KG1 (cell line): ENCODE measurements around the gene TADA2A.

Experiments
- DNase-seq: peaks from one replicate; lab custom pipeline; 2025; lab: John Stamatoyannopoulos, UW

TADA2A gene, protein sequence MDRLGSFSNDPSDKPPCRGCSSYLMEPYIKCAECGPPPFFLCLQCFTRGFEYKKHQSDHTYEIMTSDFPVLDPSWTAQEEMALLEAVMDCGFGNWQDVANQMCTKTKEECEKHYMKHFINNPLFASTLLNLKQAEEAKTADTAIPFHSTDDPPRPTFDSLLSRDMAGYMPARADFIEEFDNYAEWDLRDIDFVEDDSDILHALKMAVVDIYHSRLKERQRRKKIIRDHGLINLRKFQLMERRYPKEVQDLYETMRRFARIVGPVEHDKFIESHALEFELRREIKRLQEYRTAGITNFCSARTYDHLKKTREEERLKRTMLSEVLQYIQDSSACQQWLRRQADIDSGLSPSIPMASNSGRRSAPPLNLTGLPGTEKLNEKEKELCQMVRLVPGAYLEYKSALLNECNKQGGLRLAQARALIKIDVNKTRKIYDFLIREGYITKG

DNA sequence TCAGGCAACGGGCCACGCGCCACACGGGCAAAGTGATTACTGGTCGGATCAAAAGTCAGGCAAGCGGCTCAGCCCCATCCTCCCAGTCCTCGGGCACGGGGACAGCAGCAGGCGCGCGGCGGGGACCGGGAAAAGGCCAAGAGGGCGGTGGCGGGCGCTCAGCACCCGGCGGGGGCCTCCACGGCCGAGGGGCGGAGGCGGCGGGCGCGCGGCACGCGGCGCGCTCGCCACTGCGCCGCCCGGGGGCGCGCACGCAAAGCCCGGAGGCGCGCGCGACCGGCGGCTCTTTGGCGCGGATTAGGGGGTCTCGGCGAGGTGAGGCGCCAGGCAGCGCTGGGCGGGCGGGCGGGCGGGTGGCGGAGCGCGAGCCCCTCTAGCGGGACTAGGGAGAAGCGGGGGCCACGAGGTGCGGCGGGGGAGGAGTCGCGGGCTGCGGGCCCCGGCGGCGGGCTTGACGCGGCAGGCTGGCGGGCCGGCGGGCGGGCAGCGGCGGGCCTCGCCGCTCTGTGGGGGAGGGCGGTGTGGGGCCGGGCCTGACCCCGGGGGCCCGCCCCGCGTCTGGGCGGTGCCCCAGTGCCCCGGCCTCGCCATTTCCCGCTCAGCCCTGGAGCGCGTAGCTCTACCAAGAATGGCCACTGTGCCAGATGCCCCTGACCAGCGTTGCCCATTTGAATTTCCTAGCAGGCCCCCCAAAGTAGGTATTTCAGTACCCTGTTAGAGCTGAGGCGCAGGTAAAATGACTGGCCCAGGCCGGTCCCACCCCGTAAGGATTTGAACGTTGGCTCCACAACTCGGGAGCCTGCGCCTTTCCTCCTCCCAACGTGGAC is at the start of gene TADA2A, which contains the start of gene ACACA:
TADA2A (plus strand) TSS at position 252 of the 827 bp plus-strand sequence. CDS start 4,480 bp downstream, outside the sequence.
ACACA (minus strand) TSS at position 202 of the 827 bp plus-strand sequence. CDS start 537 bp downstream, outside the sequence.
- DNase-seq = peak; percentile 64

DNA sequence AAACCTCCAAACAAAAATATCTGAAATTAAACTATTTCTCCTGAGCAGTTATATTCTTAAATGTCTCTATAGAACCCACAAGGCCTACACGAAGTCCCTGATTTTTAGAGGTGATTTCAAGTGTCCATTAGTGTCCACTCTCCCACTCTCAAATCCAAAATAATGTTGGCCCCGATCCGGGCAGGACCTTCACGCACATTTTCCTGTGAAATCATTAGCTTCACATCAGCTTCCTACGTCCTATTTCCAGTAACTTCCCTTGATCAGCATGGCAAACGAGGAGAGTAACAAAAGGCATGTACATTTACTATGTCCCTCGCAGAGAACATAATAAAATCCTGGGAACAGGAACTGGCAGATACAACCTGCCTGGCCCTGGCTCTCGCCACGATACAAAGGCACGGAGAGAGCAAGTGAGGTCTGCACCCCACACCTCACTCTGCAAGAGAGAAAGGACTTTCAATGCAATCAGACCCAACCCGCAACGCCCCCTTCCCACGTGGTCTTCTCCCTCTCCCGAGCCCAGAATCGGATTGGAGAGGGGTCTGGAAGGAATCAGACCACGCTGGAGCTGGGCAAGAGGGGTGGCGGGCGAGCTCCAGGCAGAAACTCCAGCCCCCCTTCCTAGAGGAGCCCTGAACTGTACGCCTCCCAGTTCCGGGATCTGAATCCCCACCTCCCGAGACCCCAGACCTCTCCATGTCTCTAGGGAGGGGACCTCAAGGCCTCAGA is 48.4 kb upstream of the TADA2A start:
- DNase-seq = peak; percentile 36

DNA sequence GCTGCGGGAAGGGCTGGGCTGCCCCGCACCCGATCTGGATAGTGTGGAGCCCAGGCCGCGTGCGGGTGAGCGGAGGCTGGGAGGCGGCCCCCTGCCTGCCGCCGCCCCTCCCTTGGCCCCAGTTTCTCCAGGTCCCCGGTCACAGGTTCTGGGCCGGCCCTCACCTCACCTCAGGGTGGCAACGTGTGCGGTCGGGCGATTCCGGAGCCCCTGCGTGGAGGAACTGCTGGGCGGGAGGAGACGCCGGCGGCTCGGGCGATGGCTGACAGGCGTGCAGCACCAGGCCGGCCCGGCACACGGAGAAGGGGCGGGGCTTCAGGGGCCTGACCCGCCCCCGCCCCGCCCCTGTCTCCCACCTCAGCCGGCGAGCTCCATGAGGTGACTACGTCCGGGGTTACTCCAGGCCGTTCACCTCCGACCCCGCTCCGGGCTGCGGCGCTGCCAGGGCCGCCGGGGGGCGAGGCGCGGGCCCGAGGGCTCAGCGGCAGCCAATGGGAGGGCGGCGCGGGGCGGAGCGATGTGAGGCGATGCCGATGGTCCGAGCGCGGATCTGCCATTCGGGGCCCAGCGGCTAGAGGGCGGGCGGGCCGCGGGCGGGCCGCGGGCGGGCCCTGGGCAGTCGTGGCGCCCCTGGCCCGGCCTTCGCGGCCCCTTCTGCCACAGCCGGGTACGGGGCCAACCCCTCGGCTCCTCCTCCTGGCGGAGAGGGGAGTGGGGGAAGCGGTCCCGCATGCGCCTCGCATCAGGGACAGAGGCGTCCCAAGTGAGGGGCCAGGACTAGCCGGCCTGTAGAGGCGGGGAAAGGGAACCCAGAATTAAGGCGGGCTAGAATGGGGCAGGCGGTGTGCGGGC is 47.6 kb upstream of the TADA2A start:
- DNase-seq = peak; percentile 86

DNA sequence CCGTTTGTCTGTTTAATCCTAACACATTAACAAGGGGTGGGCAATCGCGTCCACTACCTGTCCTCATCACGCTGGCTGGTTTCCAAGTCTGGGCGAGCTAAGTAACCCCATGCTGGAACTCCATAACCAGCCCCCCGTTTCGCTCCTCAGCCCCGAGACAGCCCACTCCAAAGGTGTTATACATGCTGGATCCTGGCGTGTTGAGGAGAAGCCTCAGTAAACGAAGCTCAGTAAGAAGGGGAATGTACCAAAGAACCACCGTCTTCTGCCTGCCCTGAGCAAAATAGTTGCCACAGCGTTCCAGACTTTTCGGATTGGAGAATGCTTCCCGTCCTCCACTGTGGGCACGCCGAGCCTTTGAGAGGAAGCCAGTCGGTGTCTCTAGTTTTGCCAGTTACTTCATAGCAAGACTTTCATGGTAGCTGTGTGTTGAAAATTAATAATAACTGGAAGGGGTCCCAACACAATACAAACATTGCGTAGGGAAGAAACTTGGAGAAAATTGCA is 47.0 kb upstream of the TADA2A start:
- no peak for DNase-seq

DNA sequence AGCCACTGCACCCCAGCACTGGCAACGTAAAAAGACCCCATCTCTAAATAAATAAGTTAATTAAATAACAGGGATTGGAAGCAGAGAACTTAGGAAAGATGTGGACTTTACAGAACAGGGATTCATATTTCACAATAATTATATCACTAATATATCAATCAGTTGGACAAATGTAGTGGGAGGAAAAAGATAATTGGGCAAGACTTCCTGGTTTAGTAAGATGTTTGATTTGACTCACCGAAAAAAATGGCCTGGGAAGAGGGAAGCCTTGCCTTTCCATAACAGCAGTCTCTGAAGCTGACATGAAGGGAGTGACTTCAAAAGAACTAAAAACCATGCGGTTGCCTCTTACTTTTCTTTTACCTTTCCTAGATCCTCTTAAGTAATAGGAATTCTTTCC is 46.1 kb upstream of the TADA2A start:
- no peak for DNase-seq

DNA sequence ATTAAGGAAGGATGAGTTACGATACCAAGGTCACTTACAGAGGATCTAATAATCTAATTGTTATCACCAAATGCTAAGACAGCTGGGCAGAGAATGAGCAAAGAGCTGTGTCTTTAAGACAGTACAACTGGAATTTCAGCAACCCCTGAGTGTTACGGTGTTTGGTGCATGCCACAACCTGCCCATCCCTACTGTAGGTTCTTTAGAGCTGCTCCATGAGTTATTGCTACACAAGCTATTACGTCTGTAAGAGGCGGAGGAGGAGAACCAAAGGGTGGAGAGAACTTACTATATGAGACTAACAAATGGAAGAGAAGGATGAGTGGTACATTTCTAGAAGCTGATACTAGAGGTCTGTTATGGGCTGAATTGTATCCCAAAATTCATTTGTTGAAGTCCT is 45.1 kb upstream of the TADA2A start:
- no peak for DNase-seq

DNA sequence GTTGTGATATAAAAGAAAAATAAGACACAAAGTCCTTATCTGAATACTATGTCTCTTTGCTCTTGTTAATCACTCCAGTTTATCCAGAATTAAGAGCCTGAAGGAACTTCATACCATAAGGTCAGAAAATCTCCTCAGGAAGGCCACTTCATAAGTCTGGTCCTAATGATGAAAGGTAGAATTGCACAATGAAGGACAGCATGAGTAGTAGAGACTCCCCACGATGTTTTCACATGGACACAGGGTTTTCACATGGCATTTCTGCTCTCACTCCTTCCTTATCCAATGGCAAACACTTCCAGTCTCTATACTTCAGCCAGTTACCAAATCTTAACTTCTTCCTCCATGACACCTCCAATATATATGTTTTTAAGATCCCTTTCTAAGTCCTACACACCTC is 41.1 kb upstream of the TADA2A start:
- no peak for DNase-seq

DNA sequence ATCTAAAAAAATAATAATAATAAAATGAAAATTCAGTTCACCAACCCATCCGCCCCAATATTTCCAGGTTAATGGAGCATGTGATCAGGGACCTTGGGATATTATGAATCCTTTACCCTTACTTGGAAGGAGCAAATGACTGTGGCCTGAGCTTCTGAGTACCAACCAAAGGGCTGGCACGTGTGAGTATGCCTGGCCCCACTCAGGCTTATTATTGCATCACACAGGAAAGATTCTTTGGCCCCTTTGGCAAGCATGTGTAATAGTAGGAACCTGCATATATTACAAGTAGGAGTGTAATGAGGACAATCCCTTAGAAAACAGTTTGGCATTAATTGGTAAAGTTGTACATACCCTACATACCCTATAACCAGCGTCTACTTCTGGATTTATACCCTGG is 38.1 kb upstream of the TADA2A start:
- DNase-seq = no peak

DNA sequence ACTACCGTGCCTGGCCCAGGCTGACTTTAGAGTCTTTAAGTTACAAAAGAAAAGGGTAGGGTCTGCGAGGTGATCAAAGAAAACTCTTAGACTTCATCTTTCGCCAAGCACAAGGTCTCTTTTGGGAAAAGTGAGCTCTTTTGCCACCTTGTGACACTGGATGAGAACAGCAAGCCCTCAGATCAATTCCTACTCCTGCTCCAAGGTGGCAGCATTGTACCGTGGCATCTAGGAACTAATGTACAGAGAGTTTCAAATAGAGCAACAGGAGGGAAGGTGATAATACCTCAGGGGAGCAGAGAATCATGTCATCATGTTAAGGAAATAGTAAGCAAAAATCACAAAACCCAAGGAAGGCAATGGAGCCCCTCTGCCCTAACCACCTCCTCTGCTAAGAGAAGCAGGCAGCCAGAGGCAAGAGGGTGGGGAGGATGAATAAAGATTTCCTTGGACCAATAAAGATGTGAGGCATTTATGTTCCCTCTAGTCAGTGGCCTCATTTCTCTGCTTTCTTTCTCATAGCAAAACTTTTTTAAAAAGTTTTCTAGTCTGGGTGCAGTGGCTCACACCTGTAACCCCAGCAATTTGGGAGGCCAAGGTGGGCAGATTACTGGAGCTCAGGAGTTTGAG is 33.0 kb upstream of the TADA2A start:
- peak; percentile 24 for DNase-seq

DNA sequence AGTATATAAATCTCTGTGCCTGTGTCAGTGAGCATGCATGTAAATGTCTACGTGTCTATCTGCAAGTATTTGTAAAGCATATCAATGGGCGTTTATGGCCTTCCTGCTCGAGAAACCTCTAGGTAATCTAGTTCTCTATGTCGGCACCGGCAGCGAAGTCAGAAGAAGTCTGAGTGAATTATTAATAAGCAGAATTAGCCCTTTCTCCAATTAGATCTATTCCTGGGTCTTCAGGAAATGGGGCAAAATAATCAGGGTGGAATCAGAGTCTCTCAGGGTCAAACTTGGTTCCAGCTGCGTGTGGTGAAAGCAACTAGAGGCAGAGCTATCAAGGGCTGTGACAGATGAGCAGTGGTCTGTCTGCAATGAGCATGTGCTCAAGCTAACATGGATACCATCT is 31.0 kb upstream of the TADA2A start, which contains the start of gene C17orf78:
C17orf78 (plus strand) TSS at position 280 of the 400 bp plus-strand sequence; CDS start at position 388, 108 bp downstream.
- DNase-seq = no peak

DNA sequence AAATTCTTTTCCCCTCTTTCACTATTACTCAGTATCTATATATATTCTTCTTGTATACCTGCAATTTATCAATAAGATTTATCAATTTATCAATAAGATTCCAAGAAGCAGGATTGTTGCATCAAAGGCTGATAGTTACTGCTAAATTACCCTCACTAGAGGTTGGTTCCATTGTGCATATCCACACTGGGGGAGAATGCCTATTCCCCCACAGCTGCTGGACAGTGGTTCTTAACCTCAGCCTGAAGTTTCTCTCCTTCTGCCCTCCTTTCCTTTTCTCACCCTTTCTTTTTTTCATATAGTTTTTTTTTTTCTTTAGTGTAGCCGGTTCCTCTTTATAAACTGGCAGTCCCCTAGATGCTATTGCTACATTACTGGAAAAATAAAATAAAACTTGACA is 24.6 kb upstream of the TADA2A start:
- DNase-seq = no peak

DNA sequence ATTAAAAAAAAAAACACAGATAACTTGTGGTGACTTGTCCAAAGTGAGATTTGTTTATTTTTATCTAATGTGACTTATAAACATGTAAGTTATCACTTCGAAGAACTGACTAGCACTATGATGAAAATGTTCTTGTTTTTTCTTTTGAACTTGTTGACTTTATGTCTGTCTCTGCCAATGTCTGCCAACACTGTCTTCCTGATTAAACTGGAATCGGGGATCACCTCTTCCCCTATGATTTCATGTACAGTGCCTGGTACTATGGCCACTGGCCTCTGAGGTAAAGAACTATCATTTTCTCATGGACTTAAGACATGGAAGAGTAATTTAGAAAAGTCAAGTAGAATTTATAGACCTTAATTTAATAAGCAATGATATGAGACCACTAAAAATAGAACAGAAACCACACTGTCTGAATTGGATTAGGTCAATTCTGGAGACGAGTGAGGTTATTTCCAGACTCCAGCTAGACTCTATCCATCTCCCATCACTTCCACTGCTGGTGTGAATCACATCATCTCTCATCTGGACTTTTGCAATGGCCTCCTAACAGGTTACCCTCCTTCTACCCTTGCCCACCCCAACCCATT is 22.0 kb upstream of the TADA2A start:
- DNase-seq = no peak

DNA sequence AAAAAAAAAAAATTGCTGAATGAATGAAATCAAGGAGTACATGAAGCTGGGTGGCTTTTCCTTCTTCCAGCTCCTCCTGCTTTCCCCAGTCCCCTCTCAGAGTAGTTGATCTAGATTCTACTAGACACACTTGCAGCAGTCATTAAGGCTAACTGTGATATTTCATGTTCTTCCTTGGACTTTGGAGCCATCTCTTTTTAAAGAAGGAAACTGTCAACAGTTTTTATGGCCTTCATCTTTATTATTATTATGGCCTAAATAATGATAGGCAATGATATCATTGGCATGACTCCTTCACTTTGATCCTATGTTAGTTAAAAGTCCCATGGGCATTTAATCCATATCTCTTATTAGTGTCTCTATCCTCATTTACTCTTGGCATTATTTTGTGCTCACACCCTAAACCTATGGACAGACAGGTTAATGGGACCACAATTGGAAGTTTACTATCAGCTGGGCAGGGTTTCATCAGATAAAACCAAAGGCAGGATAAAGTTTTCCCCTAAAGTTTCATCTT is 21.2 kb upstream of the TADA2A start:
- DNase-seq = no peak

DNA sequence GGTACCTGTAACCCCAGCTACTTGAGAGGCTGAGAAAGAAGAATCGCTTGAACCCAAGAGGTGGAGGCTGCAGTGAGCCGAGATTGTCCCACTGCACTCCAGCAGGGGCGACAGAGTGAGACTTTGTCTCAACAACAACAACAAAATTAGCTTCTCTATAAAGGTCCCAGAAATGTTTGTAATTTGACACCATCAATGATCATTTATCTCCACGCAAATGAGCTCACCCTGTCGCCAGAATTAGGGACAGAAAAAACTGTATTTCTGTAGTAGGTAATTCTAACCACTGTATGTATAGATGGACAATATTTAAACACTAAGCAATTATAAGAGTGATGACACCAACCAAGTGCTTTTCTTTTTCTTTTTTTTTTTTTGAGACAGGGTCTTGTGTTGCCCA is 20.2 kb upstream of the TADA2A start:
- no peak for DNase-seq

DNA sequence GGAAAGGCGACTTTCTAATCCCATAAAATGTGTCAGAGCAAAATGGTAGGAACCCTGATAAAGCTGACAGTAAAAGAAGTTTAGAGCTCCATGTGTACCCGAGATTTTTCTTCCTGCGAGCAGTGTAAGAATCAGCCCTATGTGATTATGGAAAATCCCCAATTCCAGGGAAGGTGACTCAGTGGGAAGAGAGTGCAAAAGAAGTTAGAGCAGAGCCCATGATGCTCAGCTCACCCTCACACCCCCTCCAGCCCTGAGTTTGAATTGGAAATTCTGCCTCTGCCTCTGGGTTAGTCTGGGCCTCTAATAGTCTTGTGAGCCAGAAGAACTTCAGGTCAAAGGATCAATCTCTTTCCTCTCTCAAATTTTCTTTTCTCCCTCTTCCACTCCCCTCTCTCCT is 18.4 kb upstream of the TADA2A start:
- DNase-seq = no peak

DNA sequence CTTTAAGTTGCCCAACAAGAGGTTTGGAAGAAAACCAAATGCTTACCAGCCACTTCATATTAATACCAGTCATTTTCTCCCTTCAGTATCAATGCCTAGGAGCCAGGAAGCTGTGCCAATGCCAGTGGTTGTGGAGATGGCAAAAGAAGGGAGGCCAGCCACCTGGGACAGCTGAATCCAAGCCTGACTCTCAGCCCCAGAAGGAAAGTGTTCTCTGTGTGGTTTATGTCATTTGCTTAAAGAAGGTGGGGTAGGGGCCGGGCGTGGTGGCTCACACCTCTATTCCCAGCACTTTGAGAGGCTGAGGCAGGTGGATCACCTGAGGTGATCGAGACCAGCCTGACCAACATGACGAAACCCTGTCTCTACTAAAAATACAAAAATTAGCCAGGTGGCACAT is 17.5 kb upstream of the TADA2A start:
- no peak for DNase-seq

DNA sequence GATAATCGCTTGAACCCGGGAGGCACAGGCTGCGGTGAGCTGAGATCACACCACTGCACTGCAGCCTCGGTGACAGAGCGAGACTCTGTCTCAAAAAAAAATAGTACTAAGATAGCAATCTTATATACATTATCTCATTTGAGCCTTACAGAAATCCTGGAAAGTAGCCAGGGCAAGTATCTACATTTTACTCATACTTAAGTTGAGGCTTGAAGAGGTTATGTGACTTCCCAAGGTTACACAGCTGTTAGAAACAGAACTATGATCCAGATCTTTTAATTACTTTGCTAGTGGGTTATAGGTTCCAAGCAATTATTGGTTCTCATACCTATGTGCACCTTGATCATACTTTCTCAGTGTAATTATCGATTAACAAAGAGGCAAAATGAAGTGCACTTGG is 15.5 kb upstream of the TADA2A start:
- no peak for DNase-seq

DNA sequence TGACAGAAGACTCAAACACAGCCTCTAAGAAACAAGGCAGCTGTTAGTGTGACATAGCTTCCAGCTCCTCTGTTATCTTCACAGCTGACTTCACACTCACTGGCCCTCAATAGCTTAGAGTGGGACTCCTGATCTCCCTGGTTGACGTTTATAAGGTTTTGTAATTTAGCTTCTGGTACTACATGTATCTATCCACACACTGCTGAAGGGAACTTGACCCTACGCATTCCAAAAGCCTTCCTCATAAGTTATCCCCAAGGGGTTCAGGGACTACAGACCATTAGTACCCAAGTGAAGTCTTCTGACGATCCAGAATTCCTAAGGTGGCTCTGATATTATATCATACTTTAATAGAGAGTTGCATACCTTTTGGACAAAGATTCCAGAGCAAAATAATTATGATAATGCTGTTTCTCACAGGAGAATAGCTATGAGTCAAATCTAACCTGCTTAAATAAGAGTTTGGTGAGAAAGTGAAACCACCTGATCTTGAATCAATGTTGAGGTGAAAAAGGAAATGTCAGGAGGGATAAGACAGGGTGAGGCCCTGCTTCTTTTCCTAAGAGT is 14.6 kb upstream of the TADA2A start:
- DNase-seq = no peak

DNA sequence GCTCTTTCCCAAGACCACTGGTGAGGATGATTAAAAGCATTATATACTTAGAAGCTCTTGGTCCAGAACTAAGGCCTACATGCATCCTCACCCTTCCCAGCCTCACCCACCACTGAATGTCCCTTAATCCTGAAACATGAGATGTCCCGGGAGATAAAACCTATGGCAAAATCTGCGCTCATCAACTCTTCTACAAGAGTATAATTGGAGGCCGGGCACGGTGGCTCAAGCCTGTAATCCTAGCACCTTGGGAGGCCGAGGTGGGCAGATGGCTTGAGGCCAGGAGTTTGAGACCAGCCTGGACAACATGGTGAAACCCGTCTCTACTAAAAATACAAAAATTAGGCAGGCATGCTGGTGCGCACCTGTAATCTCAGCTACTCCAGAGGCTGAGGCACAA is 13.3 kb upstream of the TADA2A start:
- no peak for DNase-seq
